Measurements from ENCODE around the gene ITPR1. TPM values are rescaled to one million over a fixed set of nuclear protein-coding genes. Genes with fewer than 3 reads are reported as not detected.

ITPR1 gene
- total RNA-seq, 1 donor from 2014 or later = 25.9 TPM

DNA sequence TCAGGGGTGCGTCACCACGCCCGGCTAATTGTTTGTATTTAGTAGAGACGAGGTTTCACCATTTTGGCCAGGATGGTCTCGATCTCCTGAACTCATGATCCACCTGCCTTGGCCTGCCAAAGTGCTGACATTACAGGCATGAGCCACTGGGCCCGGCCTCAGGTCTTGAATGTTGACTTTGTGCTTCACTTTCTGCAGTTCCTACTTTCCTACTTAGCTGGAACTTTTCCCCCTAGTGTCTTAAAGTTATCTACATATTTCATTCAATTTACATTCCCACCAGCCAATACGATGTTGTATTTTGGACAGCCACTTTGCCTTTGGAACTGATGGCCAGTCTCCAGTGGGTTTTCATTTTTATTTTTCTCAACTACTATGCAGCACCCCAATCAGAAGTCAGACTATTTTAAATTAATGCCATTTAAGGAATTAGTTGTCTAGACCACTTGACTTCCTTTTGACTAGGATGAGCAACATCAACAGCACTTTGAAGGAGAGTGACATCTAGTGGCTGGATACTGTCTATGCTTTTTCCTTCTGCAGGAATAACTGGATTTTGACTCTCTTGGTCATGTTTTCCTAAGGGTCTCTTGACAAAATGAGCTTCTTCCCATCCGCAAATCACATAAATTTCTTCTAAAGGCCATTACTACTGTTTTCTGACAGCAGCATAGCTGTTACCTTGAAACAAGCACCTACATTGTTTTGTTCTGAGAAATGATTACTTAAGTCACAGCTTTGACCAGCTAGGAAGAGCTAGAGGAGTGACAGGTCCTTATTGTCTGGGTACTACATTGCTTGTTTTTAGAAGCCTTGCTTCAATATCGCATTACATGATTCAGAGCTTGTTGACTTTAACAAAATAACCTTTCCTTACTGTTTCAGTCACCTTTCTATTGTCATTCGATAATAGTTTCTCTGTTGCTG, 140.2 kb downstream of the ITPR1 start:
- peak; percentile 75 for DNase-seq (ENCODE audit: low read depth)

GRCh38 chr3:4634894-4635293, 141.7 kb downstream of the ITPR1 start:
- DNase-seq (ENCODE audit: low read depth) = no peak

GRCh38 chr3:4637265-4637664, 144.1 kb downstream of the ITPR1 start:
- no peak for DNase-seq (ENCODE audit: low read depth)

GRCh38 chr3:4641863-4642563, 148.9 kb downstream of the ITPR1 start:
- no peak for DNase-seq (ENCODE audit: low read depth)

GRCh38 chr3:4642611-4643010, 149.5 kb downstream of the ITPR1 start:
- DNase-seq (ENCODE audit: low read depth) = no peak

GRCh38 chr3:4643904-4644547, 150.9 kb downstream of the ITPR1 start:
- no peak for DNase-seq (ENCODE audit: low read depth)

DNA sequence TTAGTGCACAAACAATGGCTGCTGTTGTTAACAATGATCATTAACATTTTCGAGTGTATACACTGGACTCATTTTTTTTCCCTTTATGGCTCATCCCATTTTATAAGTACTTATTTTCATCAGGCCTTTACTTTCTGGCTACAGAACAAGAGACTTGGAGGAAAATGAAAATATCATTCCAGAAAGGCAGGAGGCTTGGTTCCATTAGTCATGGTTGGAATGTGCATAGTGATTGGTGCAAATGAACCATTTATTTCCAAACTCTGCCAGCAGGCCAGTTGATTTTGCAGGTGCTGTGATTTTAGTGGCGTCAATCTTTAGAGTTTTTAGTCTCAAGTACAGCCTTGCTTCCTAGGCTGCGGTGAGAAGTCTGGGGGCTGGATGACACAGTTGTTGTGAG, 151.8 kb downstream of the ITPR1 start:
- DNase-seq (ENCODE audit: low read depth) = no peak

DNA sequence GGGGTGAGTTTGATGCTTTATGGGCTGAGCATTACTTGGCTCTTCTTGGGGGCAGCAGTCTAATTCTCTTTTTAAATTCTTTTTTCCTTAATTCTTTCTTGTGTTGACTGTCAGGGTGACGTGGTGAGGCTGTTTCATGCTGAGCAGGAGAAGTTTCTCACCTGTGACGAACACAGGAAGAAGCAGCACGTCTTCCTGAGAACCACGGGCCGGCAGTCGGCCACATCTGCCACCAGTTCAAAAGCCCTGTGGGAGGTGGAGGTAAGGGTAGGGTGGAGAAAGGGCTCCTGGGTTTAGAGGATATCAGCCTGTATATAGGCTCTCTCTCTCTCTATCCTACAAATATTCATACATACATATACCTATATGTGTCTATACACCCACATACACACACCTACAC, 152.3 kb downstream of the ITPR1 start:
- DNase-seq (ENCODE audit: low read depth) = no peak

- no peak for DNase-seq (ENCODE audit: low read depth)
These were observed 154.3 kb downstream of the ITPR1 start for GRCh38 chr3:4647411-4647810.

- no peak for DNase-seq (ENCODE audit: low read depth)
These were observed 162.2 kb downstream of the ITPR1 start for GRCh38 chr3:4655145-4656045.

- DNase-seq (ENCODE audit: low read depth) = peak; percentile 77
These were observed 162.9 kb downstream of the ITPR1 start for GRCh38 chr3:4656059-4656458.

DNA sequence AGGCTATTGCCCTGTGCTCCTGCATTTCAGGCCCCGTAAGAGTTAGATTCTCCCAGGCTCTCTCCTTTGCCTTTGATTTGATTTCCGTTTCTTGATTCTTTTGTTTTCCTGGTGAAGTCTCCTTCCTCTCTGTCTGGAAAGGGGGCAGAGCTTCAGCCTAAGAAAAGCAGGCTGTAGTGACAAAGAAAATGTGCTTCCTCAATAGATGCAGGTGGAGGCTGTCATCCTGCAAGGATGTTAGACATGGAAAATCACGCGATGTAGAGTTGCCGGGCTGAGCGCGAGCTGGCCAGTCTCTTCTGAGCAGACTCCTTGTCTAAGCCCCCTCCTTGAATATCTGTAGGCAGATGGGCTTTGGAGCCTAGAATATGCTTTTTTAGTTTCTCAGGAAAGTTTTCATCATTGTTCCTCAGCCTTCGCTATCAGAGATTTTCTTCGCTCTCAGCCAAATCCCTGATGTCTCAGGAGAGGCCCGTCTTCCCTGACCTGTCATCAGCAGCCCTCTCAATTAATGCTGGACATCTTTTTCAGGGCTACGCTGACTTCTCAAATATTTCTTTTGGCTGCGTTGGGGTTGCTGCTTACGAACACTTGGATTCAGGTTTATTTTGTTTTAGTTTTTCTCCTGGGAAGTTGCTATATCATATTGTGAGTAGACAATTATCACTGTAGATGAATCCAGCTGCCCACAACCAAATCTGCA, 163.6 kb downstream of the ITPR1 start:
- no peak for DNase-seq (ENCODE audit: low read depth)

DNA sequence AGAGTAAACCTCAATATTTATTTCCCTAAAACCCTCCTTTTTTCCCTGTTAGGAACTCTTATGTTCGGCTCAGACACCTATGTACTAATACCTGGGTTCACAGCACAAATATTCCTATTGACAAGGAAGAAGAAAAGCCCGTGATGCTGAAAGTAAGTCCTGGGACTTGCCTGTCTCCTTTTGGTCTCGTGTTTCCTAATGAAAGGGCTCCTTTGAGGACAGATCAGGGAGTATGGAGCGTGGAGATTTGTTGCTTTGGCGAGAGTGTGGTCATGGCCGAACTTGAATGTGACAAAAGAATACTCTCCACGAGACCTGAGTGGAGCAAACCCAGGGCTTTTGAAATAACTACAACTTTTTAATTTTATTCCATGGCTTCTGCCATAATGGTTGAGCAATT, 167.8 kb downstream of the ITPR1 start:
- DNase-seq (ENCODE audit: low read depth) = no peak

DNA sequence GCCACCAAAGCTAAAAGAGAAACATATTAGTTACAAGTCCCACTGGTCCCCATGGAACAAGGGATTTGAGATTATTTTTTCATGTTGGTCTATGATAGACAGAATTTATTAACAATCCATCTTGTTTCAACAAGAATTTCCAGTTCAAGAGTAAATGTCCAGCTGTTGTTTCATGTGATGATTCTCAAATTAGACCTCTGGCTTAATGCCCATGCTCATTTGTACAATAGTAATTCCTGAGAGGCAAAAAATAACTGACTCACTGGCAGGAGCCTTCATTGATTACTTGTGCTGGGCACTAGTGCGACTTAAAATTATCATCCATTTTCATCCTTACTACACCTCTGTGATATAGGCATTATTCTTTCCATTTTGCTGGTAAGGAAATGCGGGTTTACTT, 171.3 kb downstream of the ITPR1 start:
- DNase-seq (ENCODE audit: low read depth) = peak; percentile 70

GRCh38 chr3:4665197-4665596, 172.0 kb downstream of the ITPR1 start:
- no peak for DNase-seq (ENCODE audit: low read depth)

- DNase-seq (ENCODE audit: low read depth) = no peak
These were observed 172.9 kb downstream of the ITPR1 start for GRCh38 chr3:4666071-4666470.

DNA sequence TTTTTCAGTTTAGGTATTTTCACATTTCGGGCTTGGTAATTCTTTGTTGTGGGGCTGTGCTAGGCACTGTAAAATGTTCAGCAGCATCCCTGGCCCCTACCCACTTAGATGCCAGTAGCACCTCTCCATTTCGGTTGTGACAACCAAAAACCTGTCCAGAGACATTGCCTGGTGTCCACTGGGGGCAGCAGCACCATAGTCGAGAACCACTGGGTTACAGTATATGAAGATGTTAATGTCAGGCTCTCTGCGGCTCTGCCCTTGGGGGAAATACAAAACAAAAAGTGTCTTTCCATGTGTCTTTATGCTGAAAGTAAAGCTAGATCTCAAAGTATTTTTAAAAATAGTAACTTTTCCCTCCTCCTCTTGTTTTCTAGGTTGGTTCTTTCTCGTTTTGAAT, 177.2 kb downstream of the ITPR1 start:
- no peak for DNase-seq (ENCODE audit: low read depth)

DNA sequence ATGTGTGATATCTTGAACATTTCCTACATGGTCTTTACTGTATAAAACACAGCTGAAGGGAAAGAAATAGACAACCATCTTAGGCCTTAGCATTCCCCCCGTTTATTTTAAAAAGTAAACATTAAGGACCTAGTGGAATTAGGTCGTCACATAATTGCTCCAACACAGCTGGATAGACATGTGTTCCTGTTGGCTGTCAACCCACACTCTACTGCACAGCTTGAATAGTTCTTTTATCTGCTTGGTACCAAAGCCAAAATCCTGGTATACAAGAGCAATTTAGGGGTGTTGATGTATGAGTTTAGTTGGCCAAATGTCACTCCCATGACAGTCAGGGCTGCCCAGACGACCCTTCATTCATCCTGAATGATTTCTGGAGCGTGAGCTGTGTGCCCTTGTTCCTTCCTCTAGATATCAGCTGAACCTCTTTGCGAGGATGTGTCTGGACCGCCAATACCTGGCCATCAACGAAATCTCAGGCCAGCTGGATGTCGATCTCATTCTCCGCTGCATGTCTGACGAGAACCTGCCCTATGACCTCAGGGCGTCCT, 179.7 kb downstream of the ITPR1 start:
- DNase-seq (ENCODE audit: low read depth) = no peak

- no peak for DNase-seq (ENCODE audit: low read depth)
These were observed 181.1 kb downstream of the ITPR1 start for GRCh38 chr3:4674216-4674615.

GRCh38 chr3:4675704-4676103, 182.6 kb downstream of the ITPR1 start:
- DNase-seq (ENCODE audit: low read depth) = no peak

Data from myocyte (in vitro differentiated cells).